GM21529 (cell line): ENCODE data around the gene RBM3.

Experiments used
- ATAC-seq: cut with Tn5 transposase; IDR thresholded peaks from one replicate; pipeline ENCODE4 v1.9.1; 2021; ENCODE audit not compliant: unreplicated experiment

Gene RBM3

DNA sequence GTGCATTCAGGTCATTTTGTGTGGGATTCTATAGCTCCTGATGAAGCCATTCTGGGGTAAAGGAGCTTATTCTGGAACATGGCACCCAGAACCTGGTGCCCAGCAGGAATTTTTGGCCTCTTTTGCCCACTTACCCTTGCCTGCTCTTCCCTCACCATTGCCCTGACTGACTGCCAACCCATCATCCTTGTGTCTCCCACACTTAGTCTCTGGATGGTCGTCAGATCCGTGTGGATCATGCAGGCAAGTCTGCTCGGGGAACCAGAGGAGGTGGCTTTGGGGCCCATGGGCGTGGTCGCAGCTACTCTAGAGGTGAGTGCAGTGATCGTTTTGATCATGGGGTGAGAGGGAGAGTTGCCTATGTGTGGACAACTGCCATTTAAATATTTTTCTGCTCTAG is 1.8 kb downstream of the RBM3 start:
- no peak for ATAC-seq

DNA sequence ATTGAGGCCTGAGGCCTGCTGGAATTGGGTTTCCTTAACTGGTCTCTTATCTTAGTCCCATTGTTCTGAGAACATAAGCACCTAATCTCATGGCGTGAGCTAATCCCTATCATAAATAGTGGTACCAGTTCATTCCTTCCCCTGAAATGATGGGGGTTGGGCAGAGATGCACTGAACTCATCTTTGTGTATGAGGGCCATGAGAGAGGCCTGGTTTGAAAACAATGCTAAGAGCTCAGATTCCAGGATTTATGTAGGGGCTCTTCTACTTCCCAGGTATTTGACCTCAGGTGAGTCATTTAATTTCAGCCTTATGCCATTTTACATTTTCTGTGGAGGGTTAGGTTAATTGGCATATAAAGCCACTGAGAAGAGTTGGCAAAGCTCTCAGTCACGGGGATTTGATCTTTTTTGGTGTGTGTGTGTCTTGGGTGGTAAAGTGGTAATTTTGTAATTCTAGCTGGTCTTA is 4.4 kb downstream of the RBM3 start:
- ATAC-seq: no peak

DNA sequence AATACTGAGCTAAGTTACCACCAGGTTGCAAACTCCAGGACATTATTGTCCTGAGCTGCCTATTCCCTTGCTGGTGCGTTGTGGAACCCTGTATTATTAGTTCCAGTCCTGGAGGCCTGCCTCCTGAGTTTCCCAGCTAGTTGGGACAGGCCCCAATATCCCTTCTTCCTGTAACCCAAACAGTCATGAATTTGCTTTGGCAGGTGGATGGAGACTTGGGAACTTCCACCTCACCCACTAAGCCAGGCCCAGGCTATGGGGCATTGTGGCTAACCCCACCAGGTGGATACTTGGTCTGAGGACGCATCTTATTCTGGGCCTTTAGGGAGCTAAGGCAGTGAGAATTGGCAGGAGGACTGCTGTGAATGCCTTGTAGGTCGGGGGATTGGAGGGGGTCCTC is 5.0 kb downstream of the RBM3 start:
- ATAC-seq: no peak

DNA sequence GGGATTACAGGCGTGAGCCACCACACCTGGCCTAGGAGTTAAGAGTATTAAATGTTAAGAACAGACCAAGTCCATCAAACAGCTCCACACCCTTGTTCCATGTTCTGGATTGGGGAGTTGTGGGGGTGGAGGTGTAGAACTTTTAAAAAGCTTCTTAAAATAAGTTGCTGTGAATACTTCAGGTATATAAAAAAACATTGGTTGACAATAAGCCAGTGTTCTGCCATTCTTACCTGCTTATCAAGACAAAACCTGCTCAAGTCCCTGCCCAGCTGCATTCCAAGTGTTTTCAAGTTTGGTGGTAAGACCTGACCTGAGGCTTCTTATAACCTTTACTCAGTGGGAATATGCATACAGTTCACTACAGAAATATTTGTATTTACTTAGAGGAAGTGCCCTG is 6.4 kb downstream of the RBM3 start:
- ATAC-seq: no peak

- no peak for ATAC-seq
These were observed 10.4 kb downstream of the RBM3 start for GRCh38 chrX:48584698-48585097.

- ATAC-seq: no peak
These were observed 15.3 kb downstream of the RBM3 start for GRCh38 chrX:48589482-48590162.

DNA sequence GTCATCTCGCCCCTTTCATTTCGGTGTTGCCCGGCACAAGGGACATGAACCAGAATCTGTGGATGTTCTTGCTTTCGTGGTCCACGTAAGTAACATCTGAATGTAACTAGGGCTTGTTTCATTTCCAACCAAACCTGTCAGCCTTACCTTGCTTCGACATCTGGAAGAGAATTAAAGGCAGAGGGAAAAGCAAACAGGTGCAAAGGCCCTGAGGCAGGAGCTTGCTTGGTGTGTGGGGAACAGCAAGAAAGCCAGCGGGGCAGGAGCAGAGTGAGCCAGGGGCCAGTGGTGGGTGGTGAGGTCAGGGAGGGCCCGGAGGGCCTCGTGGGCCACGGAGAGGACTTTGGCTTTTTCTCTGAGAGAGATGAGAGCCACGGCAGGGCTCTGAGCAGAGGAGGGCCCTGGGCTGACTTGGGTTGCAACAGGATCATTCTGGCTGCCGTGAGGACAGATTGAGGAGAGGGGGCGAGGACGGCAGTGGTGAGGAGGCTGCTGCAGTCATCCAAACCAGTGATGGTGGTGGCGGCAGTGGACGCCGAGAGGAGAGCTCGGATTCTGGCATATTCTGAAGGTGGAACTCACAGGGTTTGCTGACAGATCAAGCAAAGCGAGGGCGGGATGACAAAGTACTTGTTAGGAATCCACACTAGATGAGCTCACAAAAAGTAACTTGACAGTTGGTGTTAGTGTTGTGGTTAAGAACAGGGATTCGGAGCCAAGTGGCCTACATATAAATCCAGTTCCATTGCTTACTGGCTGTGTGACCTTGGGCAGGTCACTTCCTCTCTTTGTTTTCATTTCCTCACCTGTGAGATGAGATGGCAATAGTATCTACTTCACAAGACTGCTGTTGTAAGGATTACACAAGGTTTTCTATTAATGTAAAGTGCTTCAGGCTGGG is 16.2 kb downstream of the RBM3 start:
- no peak for ATAC-seq

- no peak for ATAC-seq
These were observed 17.0 kb downstream of the RBM3 start for GRCh38 chrX:48591255-48591791.

- ATAC-seq: no peak
These were observed 18.7 kb downstream of the RBM3 start for GRCh38 chrX:48592971-48593370.

- no peak for ATAC-seq
These were observed 21.6 kb downstream of the RBM3 start for GRCh38 chrX:48595929-48596328.

GRCh38 chrX:48597353-48598264 is 23.3 kb downstream of the RBM3 start, which contains the start of gene WDR13:
TSS of gene WDR13 (plus strand) at chrX:48597492. CDS start at chrX:48597997, 505 bp downstream.
- peak; percentile 68 for ATAC-seq

GRCh38 chrX:48598614-48599013 is 24.3 kb downstream of the RBM3 start:
- ATAC-seq: no peak

- ATAC-seq: no peak
These were observed 25.1 kb downstream of the RBM3 start for GRCh38 chrX:48599341-48599740.

DNA sequence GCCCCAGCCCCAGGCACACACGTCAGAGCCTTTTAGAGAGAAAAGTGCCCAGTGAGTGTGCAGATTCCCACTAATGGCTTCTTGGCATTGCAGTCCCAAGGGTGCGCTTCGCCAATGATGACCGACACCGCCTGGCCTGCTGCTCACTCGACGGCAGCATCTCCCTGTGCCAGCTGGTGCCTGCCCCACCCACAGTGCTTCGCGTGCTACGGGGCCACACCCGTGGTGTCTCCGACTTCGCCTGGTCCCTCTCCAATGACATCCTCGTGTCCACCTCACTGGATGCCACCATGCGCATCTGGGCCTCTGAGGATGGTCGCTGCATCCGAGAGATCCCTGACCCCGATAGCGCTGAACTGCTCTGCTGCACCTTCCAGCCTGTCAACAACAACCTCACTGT is 25.9 kb downstream of the RBM3 start:
- ATAC-seq: no peak

DNA sequence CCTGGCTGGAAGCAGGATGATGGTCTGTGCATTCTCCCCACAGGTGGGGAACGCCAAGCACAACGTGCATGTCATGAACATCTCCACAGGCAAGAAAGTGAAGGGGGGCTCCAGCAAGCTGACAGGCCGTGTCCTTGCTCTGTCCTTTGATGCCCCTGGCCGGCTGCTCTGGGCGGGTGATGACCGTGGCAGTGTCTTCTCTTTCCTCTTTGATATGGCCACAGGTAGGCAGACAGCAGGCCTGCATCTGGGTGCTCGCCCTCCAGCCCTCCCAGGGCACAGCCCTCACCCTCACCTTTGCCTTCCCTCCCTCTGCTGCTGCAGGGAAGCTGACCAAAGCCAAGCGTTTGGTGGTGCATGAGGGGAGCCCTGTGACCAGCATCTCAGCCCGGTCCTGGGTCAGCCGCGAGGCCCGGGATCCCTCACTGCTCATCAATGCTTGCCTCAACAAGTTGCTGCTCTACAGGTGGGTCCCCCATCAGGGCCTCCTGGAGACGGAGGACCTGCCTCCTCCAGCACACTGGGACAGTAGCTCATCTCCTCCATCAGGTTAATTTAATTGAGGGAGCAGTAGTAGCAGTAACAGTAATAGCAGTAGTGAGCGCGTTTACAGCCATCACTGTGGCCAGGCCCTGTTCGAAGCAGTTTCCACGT is 27.6 kb downstream of the RBM3 start:
- no peak for ATAC-seq

DNA sequence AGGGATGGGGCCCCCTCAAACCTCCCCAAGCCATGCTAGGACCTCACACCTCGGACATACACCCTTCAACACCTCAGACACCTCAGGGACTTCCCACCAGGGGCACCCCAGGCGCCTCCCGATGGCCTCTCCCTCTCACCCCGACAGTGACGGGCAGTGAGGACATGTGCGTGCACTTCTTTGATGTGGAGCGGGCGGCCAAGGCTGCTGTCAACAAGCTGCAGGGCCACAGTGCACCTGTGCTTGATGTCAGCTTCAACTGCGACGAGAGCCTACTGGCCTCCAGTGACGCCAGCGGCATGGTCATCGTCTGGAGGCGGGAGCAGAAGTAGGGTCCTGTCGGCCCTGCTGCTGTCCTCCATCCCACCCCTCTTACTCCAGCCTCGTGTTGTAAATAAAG is 30.4 kb downstream of the RBM3 start:
- no peak for ATAC-seq

DNA sequence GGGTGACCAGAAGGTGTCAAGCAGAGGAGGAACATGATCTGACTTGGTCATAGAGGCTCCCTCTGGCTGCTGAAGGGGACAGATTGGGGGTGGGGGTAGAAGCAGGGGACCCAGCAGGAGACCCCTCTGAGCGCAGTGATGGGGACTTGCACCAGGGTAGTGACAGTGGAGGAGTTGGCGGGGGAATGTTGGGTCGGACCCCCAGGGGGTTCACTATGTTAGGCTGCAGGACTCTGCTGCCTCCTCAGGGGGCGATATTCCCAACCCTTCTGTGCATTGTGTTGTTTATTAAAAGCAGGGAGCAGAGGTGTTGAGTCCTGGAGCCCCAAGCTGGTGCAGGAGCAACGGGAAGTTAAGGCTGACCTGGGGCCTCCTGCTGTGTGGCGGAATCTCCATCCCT is 31.8 kb downstream of the RBM3 start:
- ATAC-seq: no peak

- no peak for ATAC-seq
These were observed 37.4 kb downstream of the RBM3 start for GRCh38 chrX:48611703-48612102.

- no peak for ATAC-seq
These were observed 39.3 kb downstream of the RBM3 start for GRCh38 chrX:48613502-48614160.

DNA sequence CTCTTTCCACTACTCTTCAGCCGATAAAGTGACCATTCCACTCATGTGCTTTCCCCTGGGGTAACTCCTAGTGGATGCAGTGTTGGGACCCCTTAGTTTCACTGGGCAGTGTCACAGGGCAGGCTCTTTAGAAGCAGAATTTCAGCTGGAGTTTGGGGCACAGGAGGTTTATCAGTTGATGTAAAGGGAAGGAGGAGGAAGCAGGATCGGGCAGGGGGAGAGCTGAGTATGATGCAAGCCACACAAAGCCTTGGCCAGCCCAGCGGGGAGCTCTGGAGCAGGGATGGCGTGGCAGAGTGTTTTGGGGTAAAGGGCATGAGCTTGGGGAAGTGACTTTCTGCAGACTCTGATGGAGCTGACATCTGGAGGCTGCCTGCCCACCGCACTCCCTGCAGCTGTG is 42.3 kb downstream of the RBM3 start:
- ATAC-seq: no peak
